Suprapubic skin (tissue), 3 donors: ENCODE results near the gene LRRFIP1.

ENCODE experiments used
- CTCF ChIP-seq, 2 donors: fragments of 200-600 bp in 1 of 2; fragments of 450-650 bp in 1 of 2; sonication (generic) in 1 of 2; IDR thresholded peaks; one replicate each; pipeline ENCODE4 v1.5.1; 2016 to 2019; ENCODE audit warnings: antibody characterized with exemption in 2 of 2, mild to moderate bottlenecking in 1 of 2, moderate library complexity in 1 of 2
- EP300 ChIP-seq: sonication (generic); formaldehyde crosslinking; IDR thresholded peaks from one replicate; pipeline ENCODE4 v1.6.1; 2017; ENCODE audit warnings: antibody characterized with exemption
- POLR2A ChIP-seq, 2 donors: fragments of 450-650 bp; IDR thresholded peaks; one replicate each; pipeline ENCODE4 v1.6.1; 2017; ENCODE audit warnings: antibody characterized with exemption in 2 of 2, mild to moderate bottlenecking in 2 of 2, moderate library complexity in 2 of 2

GRCh38 chr2:237647176-237648015 is 20.0 kb downstream of the LRRFIP1 start:
- TF ChIP-seq CTCF (IDR thresholded peaks at IDR 0.05) = no peak
- no peak for TF ChIP-seq POLR2A (IDR thresholded peaks at IDR 0.05)
- no peak for TF ChIP-seq EP300
